ENCODE data around the gene AQP12A. TPM values are rescaled to one million over a fixed set of nuclear protein-coding genes. Genes with fewer than 3 reads are reported as not detected.

Gene AQP12A
- total RNA-seq, 2 donors from 2014 or later = 29.6 to 130 TPM

GRCh38 chr2:240646176-240646899 is 45.3 kb upstream of the AQP12A start:
- intact Hi-C loops (cut with DNase I) = no loop called here
- no peak overlapping the region for H3K4me3 ChIP-seq
- H3K36me3 ChIP-seq (replicated peaks in 1 of 2; ENCODE audit: insufficient read depth in 1 of 2, low read depth in 2 of 2) = no peaks in the 10 kb centered on the region
- DNase-seq = no peak
- no peaks in the 10 kb centered on the region for H3K9me3 ChIP-seq
- H3K27me3 ChIP-seq = peaks cover 0 to 6% of the 10 kb centered on the region in 2 donors
- no peak overlapping the region for H3K27ac ChIP-seq
- WGBS, 2 donors = 67 to 70% methylated on average over 16 to 36 of the region's 36 CpGs
- no peak for ATAC-seq
- H3K4me1 ChIP-seq = no peaks in the 10 kb centered on the region
- TF ChIP-seq POLR2A (IDR thresholded peaks at IDR 0.05) (no peak), CTCF (IDR thresholded peaks at IDR 0.05) (no peak)

DNA sequence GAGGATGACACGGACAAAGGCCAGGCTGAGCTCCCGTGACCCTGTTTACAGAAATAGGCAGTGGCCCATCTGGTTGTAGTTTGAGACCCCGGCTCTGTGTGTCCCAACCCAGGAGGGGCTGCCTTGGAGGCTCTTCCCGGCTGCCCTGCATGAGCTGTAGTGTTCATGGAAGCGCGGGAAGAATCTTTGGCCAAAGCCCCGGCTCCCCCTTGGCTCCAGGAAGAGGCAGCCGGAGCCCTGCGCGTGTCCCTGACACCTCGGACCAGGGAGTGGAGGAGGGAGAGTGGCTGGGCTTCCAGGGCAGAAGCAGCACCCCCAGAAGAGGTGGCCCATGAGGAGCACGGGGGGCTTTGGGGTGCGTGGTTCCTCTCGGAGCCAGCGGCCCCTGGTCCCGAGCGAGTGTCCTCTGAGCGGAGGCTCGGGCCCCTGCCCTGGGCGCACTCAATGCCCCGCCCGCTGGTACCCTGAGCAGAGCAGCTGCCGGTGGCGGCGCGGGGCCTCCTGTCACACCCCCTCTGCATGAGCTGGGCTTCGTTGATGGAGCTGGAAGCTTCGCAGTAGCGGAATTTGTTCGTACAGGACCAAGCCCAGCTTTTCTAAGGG is 44.7 kb upstream of the AQP12A start:
- no peak overlapping the region for H3K27ac ChIP-seq
- no peaks in the 10 kb centered on the region for H3K9me3 ChIP-seq
- H3K4me1 ChIP-seq = no peaks in the 10 kb centered on the region
- TF ChIP-seq CTCF (IDR thresholded peaks at IDR 0.05) = no peak
- no peak for TF ChIP-seq POLR2A (IDR thresholded peaks at IDR 0.05)
- H3K36me3 ChIP-seq (replicated peaks in 1 of 2; ENCODE audit: insufficient read depth in 1 of 2, low read depth in 2 of 2) = no peaks in the 10 kb centered on the region
- H3K4me3 ChIP-seq = no peak overlapping the region
- DNase-seq = no peak
- H3K27me3 ChIP-seq = peaks cover 0 to 6% of the 10 kb centered on the region in 2 donors
- no peak for ATAC-seq
- intact Hi-C loops (cut with DNase I) = no loop called here
- WGBS, 2 donors = 64 to 73% methylated on average over 8 to 30 of the region's 30 CpGs

- DNase-seq (no peak), ATAC-seq (no peak)
- no peaks in the 10 kb centered on the region for H3K4me1 ChIP-seq
- no peaks in the 10 kb centered on the region for H3K9me3 ChIP-seq
- no peaks in the 10 kb centered on the region for H3K36me3 ChIP-seq (replicated peaks in 1 of 2; ENCODE audit: insufficient read depth in 1 of 2, low read depth in 2 of 2)
- no peak for TF ChIP-seq CTCF (IDR thresholded peaks at IDR 0.05)
- no peak for TF ChIP-seq POLR2A (IDR thresholded peaks at IDR 0.05)
- WGBS, 2 donors = 72 to 78% methylated on average over 18 to 22 of the region's 22 CpGs
- no peak overlapping the region for H3K4me3 ChIP-seq
- intact Hi-C loops (cut with DNase I) = no loop called here
- no peak overlapping the region for H3K27ac ChIP-seq
- peaks cover 0 to 6% of the 10 kb centered on the region in 2 donors for H3K27me3 ChIP-seq
Observed at GRCh38 chr2:240647503-240648154, 44.0 kb upstream of the AQP12A start.

DNA sequence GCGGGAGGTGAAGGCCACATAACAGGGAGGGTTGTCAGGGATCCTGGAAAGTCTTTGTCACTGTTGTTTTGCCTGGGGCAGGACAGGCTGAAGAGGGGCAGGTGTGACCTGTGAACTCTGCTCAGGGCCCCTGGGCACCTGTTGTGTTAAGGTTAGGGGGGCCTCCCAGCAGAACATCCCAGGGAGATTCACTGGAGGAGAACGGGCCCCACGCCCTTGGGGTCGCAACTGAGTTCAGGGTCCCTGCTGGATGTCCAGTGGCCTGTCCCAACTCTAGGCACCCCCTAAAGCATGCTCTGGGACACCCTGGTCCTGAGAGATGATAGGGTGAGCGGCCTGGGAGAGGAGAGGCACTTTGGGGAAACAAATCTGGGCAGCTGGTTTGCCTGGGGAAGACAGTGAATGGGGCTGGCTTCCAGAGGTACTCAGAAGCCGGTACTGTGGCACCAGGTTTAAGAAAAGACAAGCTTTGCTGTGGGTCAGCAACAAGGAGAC is 43.5 kb upstream of the AQP12A start:
- intact Hi-C loops (cut with DNase I) = no loop called here
- peaks cover 0 to 6% of the 10 kb centered on the region in 2 donors for H3K27me3 ChIP-seq
- no peaks in the 10 kb centered on the region for H3K9me3 ChIP-seq
- 76 to 84% methylated on average over 5 to 6 of the region's 6 CpGs for WGBS, 2 donors
- no peak for DNase-seq
- H3K27ac ChIP-seq = no peak overlapping the region
- no peak for ATAC-seq
- no peaks in the 10 kb centered on the region for H3K36me3 ChIP-seq (replicated peaks in 1 of 2; ENCODE audit: insufficient read depth in 1 of 2, low read depth in 2 of 2)
- no peaks in the 10 kb centered on the region for H3K4me1 ChIP-seq
- no peak for TF ChIP-seq POLR2A (IDR thresholded peaks at IDR 0.05)
- TF ChIP-seq CTCF (IDR thresholded peaks at IDR 0.05) = no peak
- no peak overlapping the region for H3K4me3 ChIP-seq

Measured in body of pancreas (tissue), 4 donors.